Esophagus squamous epithelium (tissue), 4 donors: ENCODE results near the gene PRIM2.
"Not testable (repeated sequence)": the region's sequence is repeated elsewhere in the genome, so short reads cannot be mapped to it uniquely, and the experiment has no call there.

Source experiments
- POLR2A ChIP-seq, 4 donors: fragments of 450-650 bp; IDR thresholded peaks; one replicate each; pipeline ENCODE4 v1.6.1; 2017; ENCODE audit warnings: antibody characterized with exemption in 4 of 4, mild to moderate bottlenecking in 4 of 4, moderate library complexity in 3 of 4
- TF ChIP-seq, protein P1 (sequence below), 6 experiments: fragments of 450-650 bp in 4 of 6; fragments of 200-600 bp in 2 of 6; sonication (generic) in 2 of 6; IDR thresholded peaks; one replicate each; pipeline ENCODE4 v1.5.1; 2016 to 2019; ENCODE audit warnings: antibody characterized with exemption in 6 of 6, mild to moderate bottlenecking in 4 of 6, moderate library complexity in 4 of 6

DNA sequence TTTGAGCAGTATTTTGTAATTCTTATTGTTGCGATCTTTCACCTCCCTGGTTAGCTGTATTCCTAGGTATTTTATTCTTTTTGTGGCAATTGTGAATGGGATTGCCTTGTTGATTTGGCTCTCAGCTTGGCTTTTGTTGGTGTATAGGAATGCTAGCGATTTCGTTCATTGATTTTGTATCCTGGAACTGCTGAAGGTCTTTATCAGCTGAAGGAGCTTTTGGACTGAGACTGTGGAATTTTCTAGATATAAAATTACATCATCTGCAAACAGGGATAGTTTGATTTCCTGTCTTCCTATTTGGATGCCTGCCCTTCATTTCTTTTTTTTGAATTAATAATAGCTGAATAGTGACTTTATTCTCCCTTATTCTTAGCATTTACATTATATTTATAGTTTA, 74.6 kb downstream of the PRIM2 start:
- TF ChIP-seq POLR2A (IDR thresholded peaks at IDR 0.05), result not testable (repeated sequence)
- TF ChIP-seq, protein P1, sequence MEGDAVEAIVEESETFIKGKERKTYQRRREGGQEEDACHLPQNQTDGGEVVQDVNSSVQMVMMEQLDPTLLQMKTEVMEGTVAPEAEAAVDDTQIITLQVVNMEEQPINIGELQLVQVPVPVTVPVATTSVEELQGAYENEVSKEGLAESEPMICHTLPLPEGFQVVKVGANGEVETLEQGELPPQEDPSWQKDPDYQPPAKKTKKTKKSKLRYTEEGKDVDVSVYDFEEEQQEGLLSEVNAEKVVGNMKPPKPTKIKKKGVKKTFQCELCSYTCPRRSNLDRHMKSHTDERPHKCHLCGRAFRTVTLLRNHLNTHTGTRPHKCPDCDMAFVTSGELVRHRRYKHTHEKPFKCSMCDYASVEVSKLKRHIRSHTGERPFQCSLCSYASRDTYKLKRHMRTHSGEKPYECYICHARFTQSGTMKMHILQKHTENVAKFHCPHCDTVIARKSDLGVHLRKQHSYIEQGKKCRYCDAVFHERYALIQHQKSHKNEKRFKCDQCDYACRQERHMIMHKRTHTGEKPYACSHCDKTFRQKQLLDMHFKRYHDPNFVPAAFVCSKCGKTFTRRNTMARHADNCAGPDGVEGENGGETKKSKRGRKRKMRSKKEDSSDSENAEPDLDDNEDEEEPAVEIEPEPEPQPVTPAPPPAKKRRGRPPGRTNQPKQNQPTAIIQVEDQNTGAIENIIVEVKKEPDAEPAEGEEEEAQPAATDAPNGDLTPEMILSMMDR (IDR thresholded peaks at IDR 0.05), result not testable (repeated sequence)
